Effector CD8-positive, alpha-beta T cell (primary cell): Measurements from ENCODE around the gene ZNF511.
A peak's percentile ranks its signal among the peaks of the same experiment; 100 is the strongest.

Experiments
- DNase-seq: peaks from one replicate; lab custom pipeline; 2025; lab: John Stamatoyannopoulos, UW

Gene ZNF511

DNA sequence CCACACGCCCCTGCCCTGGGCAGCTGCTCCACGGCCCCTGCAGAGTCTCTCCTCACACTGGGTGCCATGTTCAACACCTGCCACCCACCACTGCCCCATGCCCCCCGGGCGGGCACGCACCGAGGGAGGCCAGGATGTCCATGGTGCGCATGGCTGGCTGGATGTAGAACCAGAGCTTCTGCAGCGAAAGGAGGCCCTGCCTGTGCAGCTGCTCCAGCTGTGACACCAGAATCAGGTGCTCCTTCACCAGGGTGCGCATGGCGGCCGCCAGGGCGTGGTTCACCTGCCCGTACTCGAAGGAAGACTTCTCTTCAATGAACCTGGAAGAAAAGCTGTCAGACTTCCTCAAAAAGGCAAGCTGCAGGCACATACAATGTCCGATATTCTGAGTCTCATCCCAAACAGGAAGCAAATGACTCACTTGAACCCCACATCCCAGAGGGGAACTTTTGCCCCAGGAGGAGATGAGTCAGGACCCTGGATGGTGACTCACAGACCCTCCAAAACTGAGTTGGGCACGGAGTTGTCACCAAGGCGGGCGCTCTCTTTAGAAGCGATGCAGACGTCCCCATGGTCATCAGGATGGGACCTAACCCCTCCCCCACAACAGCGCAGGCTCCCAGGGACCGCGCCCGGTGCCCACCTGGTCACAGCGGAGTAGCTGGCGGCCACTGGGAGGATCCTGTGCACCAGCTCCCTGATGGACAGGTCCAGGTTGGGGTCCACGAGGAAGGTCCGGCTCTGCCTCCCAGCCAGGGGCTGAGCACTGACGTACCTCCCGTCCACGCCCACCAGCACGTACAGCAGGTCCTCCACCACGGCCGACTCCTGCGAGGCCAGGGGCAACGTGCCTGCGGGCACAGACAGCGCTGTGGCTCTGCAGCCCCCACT, 15.6 kb upstream of the ZNF511 start:
- no peak for DNase-seq

GRCh38 chr10:133293810-133294119, 14.9 kb upstream of the ZNF511 start:
- no peak for DNase-seq

- no peak for DNase-seq
These were observed 14.5 kb upstream of the ZNF511 start for GRCh38 chr10:133294189-133294588.

GRCh38 chr10:133295426-133296320, 13.0 kb upstream of the ZNF511 start:
- no peak for DNase-seq

DNA sequence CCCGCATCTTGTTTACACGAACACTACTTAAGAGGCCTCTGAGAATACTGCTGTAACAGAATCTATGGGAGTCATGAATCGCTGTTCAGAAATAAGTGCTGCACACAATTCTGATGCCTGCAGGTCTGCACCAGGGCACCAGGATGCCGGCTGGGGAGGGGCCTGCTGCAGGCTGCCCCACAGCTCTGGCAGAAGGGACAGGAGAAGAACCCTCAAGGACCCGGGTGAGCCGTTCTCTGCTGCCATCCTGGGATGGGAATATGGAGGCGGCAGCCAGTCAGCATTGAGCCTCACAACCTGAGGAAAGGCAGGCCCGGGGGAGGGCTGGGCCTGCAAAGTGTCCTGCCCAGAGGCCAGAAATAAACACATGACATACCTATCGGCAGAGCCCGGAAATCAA, 11.2 kb upstream of the ZNF511 start:
- no peak for DNase-seq

- DNase-seq: no peak
These were observed 10.2 kb upstream of the ZNF511 start for GRCh38 chr10:133298466-133298865.

- no peak for DNase-seq
These were observed 9.5 kb upstream of the ZNF511 start for GRCh38 chr10:133299224-133299623.

DNA sequence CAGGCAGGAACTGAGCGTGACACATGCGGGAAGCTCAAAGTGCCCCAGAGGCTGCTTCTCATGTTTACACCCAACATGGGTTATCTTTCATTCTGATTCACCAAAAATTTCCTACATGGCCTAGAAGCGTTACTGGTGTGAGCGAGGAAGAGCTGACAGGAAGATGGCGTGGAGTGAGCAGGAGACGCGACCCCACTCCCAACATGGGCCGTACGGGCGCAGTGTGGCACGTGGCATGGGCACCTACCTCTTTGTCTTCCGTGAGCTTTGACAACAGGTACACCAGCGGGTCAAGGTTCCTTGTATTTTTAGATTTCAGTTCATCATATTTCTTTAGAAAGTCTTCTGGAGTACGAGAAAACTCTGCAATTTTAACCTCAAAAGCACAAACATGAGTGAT, 9.0 kb upstream of the ZNF511 start:
- DNase-seq: no peak

GRCh38 chr10:133302230-133302629, 6.5 kb upstream of the ZNF511 start:
- no peak for DNase-seq

GRCh38 chr10:133303206-133303605, 5.5 kb upstream of the ZNF511 start:
- no peak for DNase-seq

GRCh38 chr10:133306097-133306476, 2.6 kb upstream of the ZNF511 start:
- DNase-seq: no peak

GRCh38 chr10:133306941-133307379, 1.8 kb upstream of the ZNF511 start:
- DNase-seq: no peak

DNA sequence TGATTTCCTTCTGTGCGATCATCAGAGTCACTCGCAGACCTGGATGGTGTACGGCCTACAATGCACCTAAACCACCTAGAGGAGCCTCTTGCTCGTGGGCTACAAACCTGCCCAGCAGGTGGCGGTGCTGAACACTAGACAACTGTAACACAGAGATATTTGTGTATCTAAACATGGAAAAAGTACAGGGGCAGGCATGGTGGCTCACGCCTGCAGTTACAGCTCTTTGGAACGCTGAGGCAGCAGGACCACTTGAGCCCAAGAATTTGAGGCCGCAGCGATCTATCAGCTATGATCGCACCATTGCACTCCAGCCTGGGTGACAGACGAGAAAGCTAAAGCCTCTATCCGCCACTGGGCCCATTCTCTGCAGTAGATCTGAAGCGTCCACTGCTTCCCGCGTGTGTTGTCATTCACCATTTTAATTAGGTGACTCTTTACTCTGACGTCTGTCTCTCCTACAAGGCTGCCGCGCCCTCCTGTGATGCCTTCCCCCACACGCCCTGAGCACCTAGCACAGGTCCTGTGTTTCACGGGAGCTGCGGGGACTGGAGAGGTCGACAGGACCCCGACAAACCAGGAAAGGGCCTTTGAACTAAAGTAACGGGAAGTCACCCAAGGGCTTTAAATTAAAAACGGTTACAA, 816 bp upstream of the ZNF511 start:
- DNase-seq: peak; percentile 78

- DNase-seq: peak; percentile 91
These were observed 496 bp downstream of the ZNF511 start for GRCh38 chr10:133309100-133309719.

DNA sequence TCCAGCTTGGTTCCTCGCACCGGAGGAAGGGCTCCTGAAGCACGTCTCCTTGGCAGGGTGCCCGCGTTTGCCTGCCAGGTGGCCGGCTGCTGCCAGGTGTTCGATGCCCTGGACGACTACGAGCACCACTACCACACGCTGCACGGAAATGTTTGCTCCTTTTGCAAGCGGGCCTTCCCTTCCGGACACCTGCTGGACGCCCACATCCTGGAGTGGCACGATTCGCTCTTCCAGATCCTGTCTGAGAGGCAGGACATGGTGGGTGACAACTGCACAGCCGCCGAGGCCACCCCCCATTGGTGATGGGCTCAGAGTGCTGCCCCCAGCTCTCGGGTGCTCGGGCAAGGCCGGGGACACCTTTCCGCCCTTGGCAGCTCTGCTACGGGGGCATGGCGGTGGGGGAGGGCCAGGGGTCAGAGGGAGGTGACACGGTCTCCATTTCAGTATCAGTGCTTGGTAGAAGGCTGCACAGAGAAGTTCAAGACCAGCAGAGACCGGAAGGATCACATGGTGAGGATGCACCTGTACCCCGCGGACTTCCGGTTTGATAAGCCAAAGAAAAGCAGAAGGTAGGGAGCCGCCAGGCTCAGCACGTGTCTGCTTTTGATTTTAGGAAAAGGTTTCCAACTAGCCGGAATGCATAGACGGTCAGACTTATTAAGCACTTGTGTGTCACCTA, 1.1 kb downstream of the ZNF511 start:
- no peak for DNase-seq

DNA sequence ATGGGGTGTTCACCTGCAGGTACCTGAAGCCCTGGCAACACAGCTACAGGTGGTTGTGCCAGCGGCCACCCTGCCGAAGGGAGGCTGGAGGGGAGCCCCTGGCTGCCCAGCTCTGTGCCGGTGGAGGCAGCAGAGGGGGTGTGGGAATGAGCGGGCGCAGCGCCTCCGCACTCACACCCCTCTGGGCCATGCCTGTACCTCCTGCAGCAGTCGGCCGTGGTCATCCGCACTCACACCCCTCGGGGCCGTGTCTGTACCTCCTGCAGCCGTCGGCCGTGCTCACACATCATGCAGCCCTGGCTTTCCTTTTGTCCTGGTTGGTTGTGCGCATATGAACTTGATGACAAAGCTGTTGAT, 1.7 kb downstream of the ZNF511 start:
- DNase-seq: no peak

DNA sequence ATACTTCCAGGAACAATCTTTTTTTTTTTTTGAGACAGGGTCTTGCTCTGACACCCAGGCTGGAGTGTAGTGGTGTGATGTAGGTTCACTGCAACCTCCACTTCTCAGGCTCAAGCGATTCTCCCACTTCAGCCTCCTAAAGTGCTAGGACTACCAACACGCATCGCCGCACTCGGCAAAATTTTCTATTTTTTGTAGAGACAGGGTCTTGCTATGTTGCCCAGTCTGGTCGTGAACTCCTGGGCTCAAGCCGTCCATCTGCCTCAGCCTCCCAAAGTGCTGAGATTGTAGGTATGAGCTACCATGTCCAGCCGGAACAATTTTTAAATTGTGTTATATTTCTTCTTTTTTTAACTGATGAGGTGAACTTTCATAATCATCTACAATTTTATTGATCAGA, 2.1 kb downstream of the ZNF511 start:
- DNase-seq: no peak

DNA sequence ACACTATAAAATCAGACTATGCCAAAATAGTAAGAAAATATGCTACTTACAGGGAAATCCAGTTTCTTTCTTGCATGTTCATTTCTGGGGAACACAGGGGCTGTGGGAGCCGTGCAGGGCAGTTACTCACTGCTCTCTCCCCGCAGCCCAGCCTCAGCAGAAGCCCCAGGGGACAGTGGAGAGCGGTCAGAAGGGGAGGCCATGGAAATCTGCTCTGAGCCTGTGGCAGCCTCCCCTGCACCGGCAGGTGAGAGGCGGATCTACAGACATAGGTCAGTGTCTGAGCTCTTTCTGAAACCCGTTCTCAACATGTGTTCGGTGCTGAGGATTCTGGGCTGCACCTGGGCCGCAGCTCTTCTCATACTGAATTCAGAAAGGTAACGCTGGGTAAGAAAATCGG, 2.9 kb downstream of the ZNF511 start:
- no peak for DNase-seq

- DNase-seq: no peak
These were observed 3.5 kb downstream of the ZNF511 start for GRCh38 chr10:133312016-133312768.

GRCh38 chr10:133312769-133313145, 4.0 kb downstream of the ZNF511 start:
- DNase-seq: no peak

DNA sequence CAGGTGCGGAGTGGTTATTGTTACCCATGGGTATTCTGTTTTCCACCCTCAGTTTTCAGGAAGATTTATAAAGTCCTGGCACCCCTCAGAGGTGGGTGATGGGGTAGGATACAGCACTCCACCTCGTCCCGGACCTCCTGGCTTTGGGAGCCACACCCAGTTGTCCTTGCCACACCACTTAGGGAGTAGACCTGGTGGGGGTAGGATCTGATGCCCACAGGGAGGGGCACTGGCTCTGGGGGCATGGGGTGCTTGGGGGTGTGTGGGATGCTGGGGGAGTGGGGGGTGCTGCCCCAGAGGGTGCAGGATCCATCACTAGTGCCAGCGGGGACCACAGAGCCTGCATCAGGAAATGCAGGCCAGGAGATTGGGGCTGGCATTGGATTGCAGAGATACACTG, 4.5 kb downstream of the ZNF511 start:
- DNase-seq: no peak
